SH-SY5Y (cell line): Measurements from ENCODE around the gene SF1.

ENCODE experiments used
- GATA2 ChIP-seq: IDR thresholded peaks from 2 replicates; pipeline ENCODE4 v1.6.1; 2011; ENCODE audit warnings: mild to moderate bottlenecking, low read depth, low read length
- GATA3 ChIP-seq: IDR thresholded peaks from 2 replicates; pipeline ENCODE4 v1.6.1; 2011; ENCODE audit warnings: low read depth, mild to moderate bottlenecking, low read length, moderate library complexity

Gene SF1

GRCh38 chr11:64717268-64717578 is 61.1 kb downstream of the SF1 start:
- TF ChIP-seq GATA3 (no peak), GATA2 (no peak)

GRCh38 chr11:64716473-64717267 is 61.7 kb downstream of the SF1 start:
- no peak for TF ChIP-seq GATA2
- TF ChIP-seq GATA3: no peak

DNA sequence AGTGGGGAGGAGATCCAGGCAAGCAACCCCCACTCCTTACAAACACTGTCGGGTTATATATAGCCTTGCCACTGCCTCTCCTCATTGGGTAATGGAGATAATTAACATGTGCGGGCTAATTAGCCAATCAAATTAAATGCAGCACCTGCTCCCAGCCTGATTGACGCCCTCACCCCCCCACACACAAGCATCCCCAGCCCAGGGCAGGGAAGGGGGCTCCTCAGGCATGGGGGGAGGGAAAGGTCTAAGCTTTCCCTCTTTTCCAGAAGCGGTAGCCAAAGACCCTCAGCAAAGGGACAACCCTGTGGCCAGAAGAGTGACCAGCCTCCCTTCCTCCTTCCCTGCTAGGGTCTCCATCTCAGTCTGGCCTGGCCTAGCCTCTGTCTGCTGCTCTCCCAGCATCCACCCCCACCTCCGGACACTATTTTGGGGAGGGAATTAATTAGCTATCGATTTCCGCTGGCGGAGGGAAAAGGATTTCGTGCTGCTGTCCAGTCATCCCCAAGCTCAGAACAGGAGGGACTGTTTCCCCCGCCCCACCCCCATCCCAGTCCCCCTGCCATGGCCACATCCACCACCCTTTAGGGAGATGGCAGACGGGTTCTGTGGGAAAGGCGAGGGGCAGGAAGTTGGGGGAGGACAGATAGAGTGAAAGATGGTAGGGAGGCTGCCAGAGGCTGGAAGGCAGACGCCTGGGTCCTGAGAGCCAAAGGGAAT is 62.4 kb downstream of the SF1 start:
- no peak for TF ChIP-seq GATA2
- no peak for TF ChIP-seq GATA3

- TF ChIP-seq GATA2 (no peak), GATA3 (no peak)
These were observed 63.2 kb downstream of the SF1 start for GRCh38 chr11:64715110-64715509.

DNA sequence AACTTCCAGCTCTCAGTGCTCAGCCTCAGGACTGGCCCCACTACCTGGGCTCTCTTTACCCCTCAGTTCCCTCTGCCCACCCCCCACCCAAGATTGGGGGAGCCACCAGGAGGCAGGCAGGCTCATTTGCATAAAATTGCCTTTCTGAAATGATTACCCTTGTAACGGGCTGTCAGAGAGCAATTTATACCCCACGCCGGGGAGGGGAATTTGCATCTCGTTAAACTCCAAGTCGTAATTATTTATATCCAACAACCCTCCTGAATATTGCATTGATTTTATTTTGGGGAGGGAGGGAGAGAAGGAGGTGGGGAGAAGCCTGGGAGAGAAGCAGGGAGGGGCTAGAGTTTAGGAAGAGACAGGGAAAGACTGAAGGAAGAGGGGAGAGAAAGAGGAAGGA is 63.7 kb downstream of the SF1 start:
- TF ChIP-seq GATA2 (no peak), GATA3 (no peak)
